ENCODE measurements around the gene LARP4. TPM values are rescaled to one million over a fixed set of nuclear protein-coding genes. Genes with fewer than 3 reads are reported as not detected.
A peak's percentile ranks its signal among the peaks of the same experiment; 100 is the strongest.

Gene LARP4
- total RNA-seq (2012; rRNA removed) (41.7 and 42.5 TPM in 2 replicates), polyA plus RNA-seq (2012; rRNA removed) (8.9 and 11.3 TPM in 2 replicates), Bru-seq, nascent RNA (percentile 86 among the genes with signal in this experiment), BruChase-seq, experiment 1, labeled RNA remaining after a 6-hour chase (percentile 91 among the genes with signal in this experiment), BruChase-seq, experiment 2, labeled RNA remaining after a 2-hour chase (percentile 89 among the genes with signal in this experiment)
- polyA plus RNA-seq (2012; cell fraction: cytosol; rRNA removed), result 2.5 and 3.1 TPM in 2 replicates
- polyA plus RNA-seq (2012; cell fraction: nucleus; rRNA removed; ENCODE audit: low replicate concordance), result 1.9 and 13.0 TPM in 2 replicates
- long read RNA-seq, full-length matches to known transcripts, result 6 of 23 reads
- long read RNA-seq, partial matches to known transcripts, result 6 of 23 reads
- long read RNA-seq, other reads (novel, unspliced or antisense), result 11 of 23 reads

GRCh38 chr12:50400638-50401499 lies at the start of gene LARP4:
LARP4 (plus strand) TSS chr12:50400885; CDS start chr12:50401011, 126 bp downstream.
- peak within 1 kb of the TSS; percentile 97 for H3K4me2 ChIP-seq (ENCODE audit: low read depth, low read length)
- H3K36me3 ChIP-seq (ENCODE audit: control insufficient read depth, insufficient read depth, low read length), result no peaks in the 10 kb centered on the region
- peak within 1 kb of the TSS; percentile 91 for H3K4ac ChIP-seq (ENCODE audit: low read depth, low read length)
- H4K20me1 ChIP-seq (ENCODE audit: insufficient read depth, low read length), result peaks cover 32% of the 10 kb centered on the region
- no TSS peak for BruUV-seq (replicated peaks)
- H3K27me3 ChIP-seq (ENCODE audit: control insufficient read depth, insufficient read depth, low read length), result no peaks in the 10 kb centered on the region
- peak within 1 kb of the TSS; percentile 65 for H2AK5ac ChIP-seq (ENCODE audit: low read depth, low read length)
- peak within 1 kb of the TSS; percentile 80; the same call in 1 of the 2 replicates for H2BK20ac ChIP-seq (ENCODE audit: low read depth, low read length)
- H3K9me1 ChIP-seq (ENCODE audit: insufficient read depth, low read length), result peaks cover 2% of the 10 kb centered on the region; the same call in 1 of the 2 replicates
- peaks cover 0 to 24% of the 10 kb centered on the region in 2 experiments; a peak in 3 of 4 replicates for H3K79me1 ChIP-seq (ENCODE audit: low read depth in 1 of 2, low read length in 2 of 2)
- peak within 1 kb of the TSS; percentile 78; the same call in 2 of the 3 replicates for H2BK15ac ChIP-seq (ENCODE audit: low read depth, low read length)
- H4K8ac ChIP-seq (ENCODE audit: low read depth in 2 of 2, low read length in 2 of 2), result peak within 1 kb of the TSS; percentile 95 to 99
- intact Hi-C loops (cut with micrococcal nuclease) (loop anchor here (5.0 kb wide), 1 partner anchor 179 kb away; no protein-coding TSS in a partner anchor), dilution Hi-C loops (cut with HindIII; ENCODE audit: low sequenced_read_pairs, unreplicated experiment) (no loop called here), in situ Hi-C loops (cut with MboI; ENCODE audit: low sequenced_read_pairs) (no loop called here)
- H3K56ac ChIP-seq (ENCODE audit: extremely low read depth, insufficient read depth, low read length), result peak within 1 kb of the TSS; percentile 89
- peaks cover 3% of the 10 kb centered on the region for H3K4me1 ChIP-seq (ENCODE audit: control insufficient read depth, insufficient read depth, low read length)
- H3K4me3 ChIP-seq (ENCODE audit: insufficient read depth, low read depth, low read length), result peak within 1 kb of the TSS; percentile 81
- H3K14ac ChIP-seq (replicated peaks; ENCODE audit: low read depth, low read length), result peak within 1 kb of the TSS; percentile 96
- H2BK120ac ChIP-seq (ENCODE audit: low read depth, low read length), result peak within 1 kb of the TSS; percentile 77
- ChIA-PET CTCF (no interaction called here), POLR2A (ENCODE audit: unreplicated experiment) (no interaction called here)
- peak within 1 kb of the TSS; percentile 89 for H3K27ac ChIP-seq (ENCODE audit: insufficient read depth, low read length)
- H3K9ac ChIP-seq (ENCODE audit: low read depth, low read length), result peak within 1 kb of the TSS; percentile 90
- H3K23ac ChIP-seq (ENCODE audit: low read depth, low read length), result peak within 1 kb of the TSS; percentile 97
- no peaks in the 10 kb centered on the region for H3K9me3 ChIP-seq (ENCODE audit: control insufficient read depth, insufficient read depth, low read length)
- H2AFZ ChIP-seq (replicated peaks; ENCODE audit: low read length, poor library complexity), result peak within 1 kb of the TSS; percentile 94
- DNase-seq (peak; percentile 92), ATAC-seq (ENCODE audit: low read depth) (peak; percentile 97)
- H4K91ac ChIP-seq (ENCODE audit: insufficient read depth, low read depth, low read length), result peak within 1 kb of the TSS; percentile 90
- peak within 1 kb of the TSS; percentile 87 for H4K5ac ChIP-seq (ENCODE audit: low read depth, low read length)
- 0% methylated on average over 8 of the region's 54 CpGs; no CpG with 5 or more reads in 1 of the 2 experiments for WGBS, 2 experiments (ENCODE audit: extremely low coverage in 2 of 2, insufficient read length in 1 of 2)
- peak within 1 kb of the TSS; percentile 92 for H2BK5ac ChIP-seq (ENCODE audit: low read depth, low read length, poor library complexity, severe bottlenecking)
- peak within 1 kb of the TSS; percentile 78 for H2AK9ac ChIP-seq (replicated peaks; ENCODE audit: low read depth, low read length, poor library complexity)
- H3K18ac ChIP-seq (ENCODE audit: low read depth, low read length), result peak within 1 kb of the TSS; percentile 78
- no peak for TF ChIP-seq RFX5 (IDR thresholded peaks at IDR 0.05; ENCODE audit: low read depth, low read length)
- peak; percentile 12; the same call in 1 of the 2 replicates for TF ChIP-seq MAFK (IDR thresholded peaks at IDR 0.05; ENCODE audit: low read depth, low read length)
- TF ChIP-seq RCOR1 (IDR thresholded peaks at IDR 0.05; ENCODE audit: insufficient replicate concordance, low read length), result no peak
- TF ChIP-seq BHLHE40 (IDR thresholded peaks at IDR 0.05; ENCODE audit: low read depth, low read length), result peak; percentile 90
- TF ChIP-seq USF2 (IDR thresholded peaks at IDR 0.05; ENCODE audit: low read depth, low read length), result no peak
- no peak for TF ChIP-seq FOS (IDR thresholded peaks at IDR 0.05; ENCODE audit: low read depth, low read length)
- TF ChIP-seq SMC3 (IDR thresholded peaks at IDR 0.05; ENCODE audit: low read depth, low read length), result no peak
- TF ChIP-seq MXI1 (IDR thresholded peaks at IDR 0.05; ENCODE audit: borderline replicate concordance, low read depth, low read length), result peak; percentile 90
- TF ChIP-seq MAZ (IDR thresholded peaks at IDR 0.05; ENCODE audit: borderline replicate concordance, low read depth, low read length), result peak; percentile 67; the same call in 1 of the 2 replicates
- no peak for TF ChIP-seq NFE2L2 (IDR thresholded peaks at IDR 0.05; ENCODE audit: low read depth, low read length)
- TF ChIP-seq POLR2A (IDR thresholded peaks at IDR 0.05; ENCODE audit: low read depth, low read length), result peak; percentile 85

All from IMR-90 (cell line).